Mesothelial cell of epicardium (in vitro differentiated cells): Measurements from ENCODE around the gene SEC14L1. TPM values are rescaled to one million over a fixed set of nuclear protein-coding genes. Genes with fewer than 3 reads are reported as not detected.

Experiments
- DNase-seq, 2 experiments: peaks; one replicate each; pipeline ENCODE4 v3.0.0; 2021; ENCODE audit warnings: low spot score in 2 of 2; ENCODE audit not compliant: unreplicated experiment in 2 of 2
- H3K27ac Mint-ChIP-seq: 2 replicates; pipeline ENCODE4 v1.8.0; 2021; ENCODE audit warnings: mixed read lengths
- H3K27me3 Mint-ChIP-seq: 2 replicates; pipeline ENCODE4 v1.8.0; 2021; ENCODE audit warnings: low read depth, mixed read lengths
- H3K36me3 Mint-ChIP-seq: 2 replicates; pipeline ENCODE4 v1.8.0; 2021; ENCODE audit warnings: mixed read lengths
- H3K4me1 Mint-ChIP-seq: 2 replicates; pipeline ENCODE4 v1.8.0; 2021; ENCODE audit warnings: mixed read lengths
- H3K4me3 Mint-ChIP-seq: 2 replicates; pipeline ENCODE4 v1.8.0; 2021; ENCODE audit warnings: mild to moderate bottlenecking, moderate library complexity, mixed read lengths
- H3K9me3 Mint-ChIP-seq: 2 replicates; pipeline ENCODE4 v1.8.0; 2021; ENCODE audit warnings: mixed read lengths
- total RNA-seq: library from RNA; stranded (reverse); gene quantifications from 3 replicates; pipeline ENCODE4 v1.2.1, GENCODE V29; 2021
- TF ChIP-seq, protein P1 (sequence below): fragments of 200-600 bp; sonication (generic); IDR thresholded peaks from one replicate; pipeline ENCODE4 v1.5.0; 2021; ENCODE audit warnings: antibody characterized with exemption; ENCODE audit not compliant: unreplicated experiment

Gene SEC14L1
- total RNA-seq, 1 donor from 2014 or later, result 47.6 TPM

- Mint-ChIP-seq H3K27me3 (no peaks in the 10 kb centered on the region), H3K9me3 (no peaks in the 10 kb centered on the region), H3K27ac (no peak overlapping the region), H3K36me3 (peaks cover 35% of the 10 kb centered on the region), H3K4me1 (no peaks in the 10 kb centered on the region), H3K4me3 (no peak overlapping the region)
- TF ChIP-seq, protein P1, sequence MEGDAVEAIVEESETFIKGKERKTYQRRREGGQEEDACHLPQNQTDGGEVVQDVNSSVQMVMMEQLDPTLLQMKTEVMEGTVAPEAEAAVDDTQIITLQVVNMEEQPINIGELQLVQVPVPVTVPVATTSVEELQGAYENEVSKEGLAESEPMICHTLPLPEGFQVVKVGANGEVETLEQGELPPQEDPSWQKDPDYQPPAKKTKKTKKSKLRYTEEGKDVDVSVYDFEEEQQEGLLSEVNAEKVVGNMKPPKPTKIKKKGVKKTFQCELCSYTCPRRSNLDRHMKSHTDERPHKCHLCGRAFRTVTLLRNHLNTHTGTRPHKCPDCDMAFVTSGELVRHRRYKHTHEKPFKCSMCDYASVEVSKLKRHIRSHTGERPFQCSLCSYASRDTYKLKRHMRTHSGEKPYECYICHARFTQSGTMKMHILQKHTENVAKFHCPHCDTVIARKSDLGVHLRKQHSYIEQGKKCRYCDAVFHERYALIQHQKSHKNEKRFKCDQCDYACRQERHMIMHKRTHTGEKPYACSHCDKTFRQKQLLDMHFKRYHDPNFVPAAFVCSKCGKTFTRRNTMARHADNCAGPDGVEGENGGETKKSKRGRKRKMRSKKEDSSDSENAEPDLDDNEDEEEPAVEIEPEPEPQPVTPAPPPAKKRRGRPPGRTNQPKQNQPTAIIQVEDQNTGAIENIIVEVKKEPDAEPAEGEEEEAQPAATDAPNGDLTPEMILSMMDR, result no peak
- no peak for DNase-seq
Measured at GRCh38 chr17:77216486-77216885, 75.7 kb downstream of the SEC14L1 start.

- Mint-ChIP-seq H3K27ac (no peak overlapping the region), H3K27me3 (no peaks in the 10 kb centered on the region), H3K4me3 (no peak overlapping the region), H3K9me3 (no peaks in the 10 kb centered on the region), H3K36me3 (peaks cover 30% of the 10 kb centered on the region), H3K4me1 (no peaks in the 10 kb centered on the region)
- TF ChIP-seq, protein P1, result no peak
- no peak for DNase-seq
Measured at GRCh38 chr17:77217123-77217522, 76.4 kb downstream of the SEC14L1 start.

DNA sequence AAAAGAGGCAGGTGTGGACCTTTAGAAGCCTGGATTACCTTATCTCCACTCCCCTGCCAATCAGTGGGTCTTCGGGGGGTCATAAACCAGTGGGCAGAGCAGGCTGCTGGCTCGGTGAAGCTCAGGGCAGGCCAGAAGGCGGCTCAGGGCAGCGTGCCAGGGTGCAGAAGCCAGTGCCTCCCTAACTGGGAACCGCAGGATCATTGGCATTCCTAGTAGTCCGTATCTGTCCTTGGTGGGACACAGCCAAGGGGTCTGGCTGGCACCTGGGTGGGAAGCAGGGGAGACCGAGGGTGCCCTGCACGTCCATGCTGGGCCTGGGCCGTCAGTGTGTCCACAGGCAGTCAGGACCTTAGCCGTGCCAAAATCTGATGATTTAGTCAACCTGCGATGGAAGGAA, 76.8 kb downstream of the SEC14L1 start:
- no peak overlapping the region for H3K27ac Mint-ChIP-seq

DNA sequence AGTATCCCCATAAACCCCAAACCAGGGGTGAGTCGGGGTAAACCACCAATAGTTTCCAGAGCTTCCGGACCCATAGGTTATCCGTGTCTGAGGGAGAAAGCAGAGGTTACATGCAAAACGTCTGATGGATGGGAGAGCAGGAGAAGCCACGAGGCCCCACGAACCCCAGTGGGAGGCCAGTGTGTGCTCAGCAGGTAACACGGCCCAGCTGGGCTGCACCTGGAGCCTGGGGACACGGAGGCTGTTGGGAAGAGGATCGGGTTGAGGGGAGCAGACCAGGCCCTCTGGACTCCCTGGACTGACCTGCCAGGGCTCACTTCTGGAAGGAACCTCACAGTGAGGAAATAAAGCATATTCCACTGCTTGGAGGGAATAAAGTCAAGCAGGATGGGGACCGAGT, 78.1 kb downstream of the SEC14L1 start:
- Mint-ChIP-seq H3K27me3 (no peaks in the 10 kb centered on the region), H3K9me3 (no peaks in the 10 kb centered on the region), H3K4me1 (no peaks in the 10 kb centered on the region), H3K27ac (no peak overlapping the region), H3K4me3 (no peak overlapping the region), H3K36me3 (peaks cover 26% of the 10 kb centered on the region)
- TF ChIP-seq, protein P1, result no peak
- DNase-seq, result no peak

More for the DNA sequence above, 76.8 kb downstream of the SEC14L1 start:
- Mint-ChIP-seq H3K4me1 (no peaks in the 10 kb centered on the region), H3K36me3 (peaks cover 27% of the 10 kb centered on the region), H3K9me3 (no peaks in the 10 kb centered on the region), H3K4me3 (no peak overlapping the region), H3K27me3 (no peaks in the 10 kb centered on the region)
- TF ChIP-seq, protein P1, result no peak
- DNase-seq, result no peak

DNA sequence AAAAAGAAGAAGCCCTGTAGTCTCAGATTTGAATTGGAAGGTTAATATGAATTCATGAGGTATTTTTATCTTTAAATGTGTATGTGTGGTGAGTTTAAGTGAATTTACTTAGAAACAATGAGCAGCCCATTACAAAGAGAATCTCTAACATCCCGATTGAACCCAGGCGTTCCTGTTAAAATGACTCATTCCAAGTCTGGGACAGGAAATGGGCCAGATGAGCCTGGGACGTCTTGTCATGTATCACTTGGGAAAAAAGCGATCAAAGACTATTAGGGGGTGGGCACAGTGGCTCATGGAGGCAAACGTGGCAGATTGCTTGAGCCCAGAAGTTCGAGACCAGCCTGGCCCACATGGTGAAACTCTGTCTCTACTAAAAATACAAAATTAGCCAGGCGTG, 81.6 kb downstream of the SEC14L1 start:
- peaks cover 16% of the 10 kb centered on the region for H3K36me3 Mint-ChIP-seq
- no peak overlapping the region for H3K27ac Mint-ChIP-seq
- H3K27me3 Mint-ChIP-seq, result no peaks in the 10 kb centered on the region
- TF ChIP-seq, protein P1, result no peak
- no peaks in the 10 kb centered on the region for H3K4me1 Mint-ChIP-seq
- no peak overlapping the region for H3K4me3 Mint-ChIP-seq
- H3K9me3 Mint-ChIP-seq, result no peaks in the 10 kb centered on the region
- no peak for DNase-seq
